NK-92 (cell line): Measurements from ENCODE around the gene PALLD.
"Not testable (repeated sequence)": the region's sequence is repeated elsewhere in the genome, so short reads cannot be mapped to it uniquely, and the experiment has no call there.

Experiments used
- DNase-seq: peaks from one replicate; lab custom pipeline; 2025; ENCODE audit not compliant: unreplicated experiment; lab: John Stamatoyannopoulos, UW

The PALLD gene

DNA sequence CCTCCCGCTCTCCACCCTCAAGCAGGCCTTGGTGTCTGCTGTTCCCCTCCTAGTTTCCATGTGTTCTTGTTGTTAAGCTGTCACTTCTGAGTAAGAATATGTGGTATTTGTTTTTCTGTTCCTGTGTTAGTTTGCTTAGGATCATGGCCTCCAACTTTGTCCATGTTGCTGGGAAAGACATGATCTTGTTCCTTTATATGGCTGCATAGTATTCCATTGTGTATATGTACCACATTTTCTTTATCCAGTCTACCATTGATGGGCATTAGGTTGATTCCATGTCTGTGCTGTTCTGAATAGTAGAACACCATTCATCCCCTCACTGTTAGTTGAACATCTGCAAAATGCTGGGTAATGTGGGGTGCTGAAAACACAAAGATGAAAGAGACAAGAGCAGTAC, 222.9 kb downstream of the PALLD start:
- DNase-seq = no peak

DNA sequence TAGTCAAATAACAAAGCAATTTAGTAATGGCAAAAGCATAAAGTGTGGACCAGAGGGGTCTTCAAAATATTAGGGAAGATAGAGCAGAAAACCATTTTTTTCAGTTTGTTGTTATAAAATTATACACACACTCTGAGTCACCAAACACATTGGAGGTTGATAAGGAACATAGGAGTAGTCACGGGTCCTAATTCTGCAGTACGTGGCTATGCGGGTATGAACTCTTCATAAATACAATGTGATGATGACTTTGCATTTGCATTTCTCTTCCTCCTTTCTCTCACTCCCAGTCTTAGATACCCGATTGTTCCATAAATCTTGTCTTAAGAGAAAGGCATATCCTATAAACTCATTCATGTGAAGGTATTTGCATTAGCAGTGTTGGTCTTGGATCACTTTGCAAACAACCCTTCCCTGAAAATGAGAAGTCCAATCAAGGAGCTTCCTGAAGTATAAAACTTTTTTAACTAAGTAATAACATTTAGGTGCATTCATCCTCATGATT, 223.6 kb downstream of the PALLD start:
- DNase-seq = no peak

DNA sequence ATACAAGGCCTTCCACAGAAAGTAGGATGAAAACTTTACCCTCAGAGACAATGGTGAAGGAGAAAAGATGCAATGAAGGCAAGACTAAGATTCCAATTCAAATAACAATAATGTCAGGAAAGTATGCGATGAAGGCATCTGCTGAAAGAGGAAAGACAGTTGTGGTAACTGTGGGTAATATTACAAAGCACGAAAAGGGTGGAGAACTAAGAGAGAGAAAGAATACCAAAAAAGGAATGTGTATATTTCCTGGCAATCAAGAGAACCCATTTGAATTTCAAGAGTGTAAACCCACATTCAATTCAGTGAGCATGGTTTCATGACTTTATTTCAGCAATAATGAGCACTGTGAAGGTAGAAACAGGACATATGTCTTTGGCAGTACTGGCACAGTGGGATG, 225.5 kb downstream of the PALLD start:
- no peak for DNase-seq

DNA sequence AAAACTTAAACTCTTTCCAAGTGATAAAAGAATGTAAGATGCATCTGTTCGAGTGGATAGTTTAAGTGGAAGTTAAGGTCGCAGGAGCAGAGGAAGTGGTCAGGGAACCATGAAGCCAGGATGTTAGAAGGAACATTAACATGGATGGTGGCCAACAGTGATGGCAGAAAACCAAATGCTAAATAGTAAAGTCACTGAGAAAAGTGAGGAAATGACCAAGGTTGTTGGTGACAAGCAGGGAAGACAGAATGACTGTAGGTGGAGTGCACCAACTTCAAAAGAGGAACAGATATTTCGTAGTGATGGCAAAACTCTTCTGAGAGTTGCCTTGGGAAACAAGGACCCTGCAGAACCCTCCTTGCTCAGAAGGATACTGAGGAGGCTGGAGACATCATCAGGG, 226.2 kb downstream of the PALLD start:
- DNase-seq = no peak

DNA sequence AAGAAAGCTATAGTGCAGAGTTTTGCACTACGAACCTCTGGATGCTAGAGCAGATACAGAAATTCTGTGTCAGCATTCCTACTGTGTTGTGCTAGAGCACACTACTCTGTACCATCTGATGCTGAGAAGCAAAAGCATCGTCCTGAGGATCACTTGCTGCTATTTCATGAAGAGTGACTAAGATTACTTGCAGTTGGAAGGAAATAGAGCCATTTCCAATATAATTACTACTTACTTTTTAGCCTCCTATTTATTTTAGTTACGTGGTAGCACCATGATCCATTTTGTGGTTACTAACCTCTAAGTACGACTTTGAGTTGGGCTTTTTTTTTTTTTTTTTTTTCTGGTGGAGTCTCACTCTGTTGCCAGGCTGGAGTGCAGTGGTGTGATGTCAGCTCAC, 226.7 kb downstream of the PALLD start:
- DNase-seq = no peak

DNA sequence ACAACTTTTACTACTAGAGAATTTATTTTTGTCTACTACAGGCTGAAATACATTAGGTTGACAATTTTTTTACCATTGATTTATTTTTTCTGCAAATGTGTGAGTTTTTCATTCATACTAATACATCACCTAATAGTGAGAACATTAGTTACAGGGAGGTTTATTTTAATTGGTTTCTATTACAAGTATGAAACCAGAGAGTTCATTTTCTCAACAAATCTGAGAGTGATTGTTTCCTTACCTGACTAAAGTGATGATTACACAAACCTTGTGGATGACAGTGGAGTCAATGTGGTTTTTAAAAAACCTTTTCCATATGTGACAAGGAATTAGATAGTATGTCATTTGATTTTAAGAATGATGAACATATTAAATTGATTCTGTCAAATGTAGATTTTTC, 227.4 kb downstream of the PALLD start:
- DNase-seq = no peak

DNA sequence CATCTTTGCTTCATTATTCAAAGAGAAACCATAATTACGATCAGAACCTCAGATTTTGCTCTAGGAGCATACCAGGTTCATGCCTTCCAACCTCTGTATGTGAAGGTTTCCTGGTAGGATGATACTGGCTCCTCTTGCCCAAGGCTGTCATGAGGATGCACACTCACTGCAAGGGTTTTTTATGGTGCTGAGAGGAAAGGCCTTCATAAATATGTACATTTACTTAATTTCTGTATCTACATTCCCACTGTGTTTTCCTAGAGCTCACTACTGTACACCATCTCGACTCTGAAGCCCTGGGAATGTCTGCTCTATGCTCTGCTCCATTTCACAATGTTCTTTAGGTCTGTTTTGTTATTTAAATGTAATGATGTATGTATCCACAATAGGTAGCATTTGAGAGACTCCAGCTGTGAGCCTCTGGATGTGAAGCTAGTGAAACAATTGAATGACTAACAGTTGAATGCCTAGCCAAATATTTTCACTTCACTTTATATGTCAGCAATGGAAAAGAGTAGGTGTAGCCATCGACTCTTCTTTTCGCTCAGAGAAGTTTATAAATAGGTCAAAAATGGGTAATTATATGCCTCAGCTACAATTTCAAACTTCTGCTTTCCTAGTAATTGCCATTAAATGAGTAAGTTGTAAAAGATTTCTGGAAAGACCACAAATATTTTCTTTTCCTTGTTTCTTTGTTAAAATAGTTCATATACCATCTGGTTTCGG, 228.0 kb downstream of the PALLD start:
- DNase-seq = no peak

DNA sequence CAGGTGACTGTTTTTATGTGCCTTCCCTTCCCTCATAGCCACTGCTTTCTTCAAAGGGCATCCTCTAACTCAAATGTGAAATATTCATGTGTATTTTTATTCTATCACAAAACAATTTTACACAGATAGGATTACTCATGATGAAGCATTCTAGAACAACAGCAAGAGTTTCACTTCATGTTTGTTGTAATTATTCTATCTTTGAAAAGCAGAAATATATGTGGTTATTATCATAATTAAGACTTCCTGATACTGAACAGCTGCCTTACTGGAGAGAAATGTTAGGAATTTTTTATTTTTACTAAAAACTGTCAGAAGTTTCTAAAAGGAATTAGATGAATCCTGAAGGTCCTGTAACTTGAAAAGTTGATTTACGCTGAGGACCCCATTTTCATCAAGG, 229.1 kb downstream of the PALLD start:
- DNase-seq = no peak

DNA sequence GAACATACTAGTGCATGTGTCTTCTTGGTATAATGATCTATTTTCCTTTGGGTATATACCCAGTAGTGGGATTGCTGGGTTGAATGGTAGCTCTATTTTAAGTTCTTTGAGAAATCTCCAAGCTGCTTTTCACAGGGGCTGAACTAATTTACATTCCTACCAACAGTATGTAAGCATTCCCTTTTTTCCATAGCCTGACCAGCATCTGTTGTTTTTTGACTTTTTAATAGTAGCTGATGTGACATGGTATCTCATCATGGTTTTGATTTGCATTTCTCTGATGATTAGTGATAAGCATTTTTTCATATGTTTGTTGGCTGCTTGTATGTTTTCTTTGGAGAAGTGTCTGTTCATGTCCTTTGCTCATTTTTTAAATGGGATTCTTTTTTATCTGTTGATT, 230.3 kb downstream of the PALLD start:
- DNase-seq = not testable (repeated sequence)

DNA sequence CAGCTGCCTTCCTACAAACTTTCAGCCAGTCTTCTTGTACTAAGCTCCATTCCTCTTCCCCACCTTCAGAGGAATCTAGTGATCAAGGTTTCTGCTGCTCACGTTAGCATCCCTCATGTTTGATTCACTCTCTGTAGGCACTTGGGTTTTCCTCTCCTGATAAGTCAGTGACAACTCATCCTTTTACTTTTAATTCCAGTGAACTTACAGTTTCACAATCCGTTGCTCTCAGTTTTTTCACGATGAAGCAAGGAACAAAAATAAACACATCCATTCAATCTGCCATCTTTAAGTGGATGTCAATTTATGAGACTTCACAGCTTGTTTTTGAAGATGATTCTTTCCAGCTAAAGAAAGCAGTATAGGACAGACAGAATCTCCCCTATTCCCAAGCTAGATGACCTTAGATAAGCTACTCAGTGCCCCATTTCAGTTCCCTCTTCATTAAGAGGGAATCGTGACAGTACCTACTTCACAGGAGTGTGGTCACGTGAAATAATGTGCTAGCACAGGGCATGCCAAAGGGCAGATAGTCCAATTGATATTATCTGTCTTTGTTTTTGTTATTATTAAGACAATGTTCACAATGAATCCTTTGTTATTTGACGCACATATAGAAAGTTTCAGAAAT, 234.3 kb downstream of the PALLD start:
- no peak for DNase-seq

DNA sequence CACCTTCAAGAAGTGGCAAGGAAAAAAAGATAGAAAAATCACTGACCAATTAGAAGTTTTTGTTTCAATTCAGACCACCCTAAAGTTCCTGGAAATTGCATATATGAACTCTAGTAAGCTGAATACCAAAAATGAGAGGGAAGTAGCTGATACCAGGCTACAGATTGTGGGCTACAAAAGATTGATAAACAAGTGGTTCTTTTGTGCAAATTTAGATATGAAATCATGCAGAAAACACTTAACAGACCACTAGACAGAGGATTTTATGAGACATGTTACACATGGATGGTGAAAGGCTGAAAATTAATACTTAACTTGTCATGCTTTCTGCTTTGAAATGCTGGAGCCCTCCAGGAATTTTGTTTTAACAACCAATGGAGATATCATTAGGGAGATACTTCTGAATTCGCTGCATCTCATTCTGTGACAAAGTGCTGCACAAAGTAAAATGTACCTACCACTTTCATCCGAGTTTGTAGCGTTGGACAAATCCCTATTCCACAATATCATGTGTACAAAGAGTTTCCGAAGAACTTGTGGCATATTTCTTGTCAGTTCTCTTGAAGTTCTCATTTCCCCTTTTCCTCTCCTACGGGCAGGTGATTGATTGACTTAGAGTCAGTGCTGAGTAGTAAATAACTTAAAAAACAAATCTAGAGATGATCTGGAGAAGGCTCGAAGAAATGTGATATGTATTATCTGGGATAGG, 235.0 kb downstream of the PALLD start:
- DNase-seq = no peak

DNA sequence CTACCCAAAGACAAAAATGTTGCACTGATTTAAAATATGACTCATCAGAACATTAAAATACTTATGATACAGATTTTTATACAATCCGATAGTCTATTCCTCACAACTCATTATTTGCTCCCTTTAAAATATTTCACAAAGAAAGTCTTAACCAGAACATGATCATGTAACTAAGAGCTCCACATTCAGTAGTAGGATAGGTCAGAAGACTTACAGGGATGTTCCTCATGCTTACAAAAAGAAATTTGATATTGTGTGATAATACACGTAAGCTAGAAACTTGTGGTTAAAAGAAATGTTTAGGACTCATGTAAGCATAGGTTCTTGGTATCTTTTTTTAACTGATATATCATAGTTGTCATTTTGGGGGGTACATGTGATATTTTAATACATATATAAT, 235.9 kb downstream of the PALLD start:
- DNase-seq = no peak

DNA sequence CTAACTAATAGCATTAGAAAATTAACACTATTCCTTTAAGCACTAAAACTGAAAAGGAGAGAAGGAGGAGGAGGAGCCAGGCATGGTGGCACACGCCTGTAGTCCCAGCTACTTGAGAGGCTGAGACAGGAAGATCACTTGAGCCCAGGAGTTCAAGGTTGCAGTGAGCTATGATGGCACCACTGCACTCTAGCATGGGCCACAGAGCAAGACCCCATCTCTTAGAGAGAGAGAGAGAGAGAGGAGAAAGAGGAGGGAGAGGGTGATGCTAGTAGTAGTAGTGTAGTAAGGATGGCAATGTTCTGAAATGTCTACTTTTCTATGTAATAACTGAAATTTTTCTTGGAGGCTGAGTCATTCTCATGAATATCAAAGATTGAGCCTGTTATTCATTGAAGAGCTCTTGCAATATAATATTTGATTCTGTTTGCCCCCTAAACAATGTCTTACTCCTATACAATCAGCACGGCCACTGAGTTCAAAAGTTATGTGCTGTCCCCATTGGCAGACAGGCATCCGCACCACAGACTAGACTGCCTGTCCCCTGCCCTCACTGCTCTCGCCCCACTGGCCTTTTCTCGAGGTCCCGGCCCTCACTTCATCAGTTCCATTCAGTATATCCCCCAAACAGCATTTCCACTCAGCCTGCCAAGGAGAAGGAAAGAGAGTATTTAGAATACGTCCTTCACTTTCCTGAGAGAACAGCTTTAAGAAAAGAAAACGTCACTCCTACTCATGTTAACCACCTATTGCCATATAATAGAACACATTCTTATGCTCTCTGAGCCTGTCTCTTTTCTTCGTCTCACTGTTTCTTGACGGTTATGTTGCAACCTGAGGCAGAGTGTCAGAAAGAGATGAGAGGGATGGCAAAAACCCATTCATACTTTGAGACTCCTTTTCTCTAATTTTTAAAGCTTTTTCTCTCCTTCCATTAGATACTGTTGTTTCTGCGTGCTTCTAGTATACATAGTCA, 238.1 kb downstream of the PALLD start:
- DNase-seq = no peak

DNA sequence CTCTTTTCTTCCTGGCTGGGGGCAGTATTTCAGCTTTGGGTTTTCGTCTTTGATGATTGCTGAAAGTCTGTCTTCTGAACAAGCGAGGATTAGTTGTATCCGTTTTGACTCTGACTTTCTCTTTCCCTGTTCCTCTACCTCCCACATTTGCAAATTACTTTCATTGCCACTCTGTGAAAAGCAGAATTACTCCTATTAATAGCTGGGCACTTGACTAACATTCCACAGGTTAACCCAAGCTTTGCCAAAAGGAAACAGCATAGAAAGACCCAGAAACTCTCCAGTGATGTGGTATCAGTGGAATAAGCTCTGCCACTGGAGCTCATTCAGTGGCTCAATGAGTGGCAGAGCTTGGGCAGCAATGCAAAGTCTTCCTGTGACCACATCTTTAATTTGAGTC, 238.9 kb downstream of the PALLD start:
- DNase-seq = no peak

DNA sequence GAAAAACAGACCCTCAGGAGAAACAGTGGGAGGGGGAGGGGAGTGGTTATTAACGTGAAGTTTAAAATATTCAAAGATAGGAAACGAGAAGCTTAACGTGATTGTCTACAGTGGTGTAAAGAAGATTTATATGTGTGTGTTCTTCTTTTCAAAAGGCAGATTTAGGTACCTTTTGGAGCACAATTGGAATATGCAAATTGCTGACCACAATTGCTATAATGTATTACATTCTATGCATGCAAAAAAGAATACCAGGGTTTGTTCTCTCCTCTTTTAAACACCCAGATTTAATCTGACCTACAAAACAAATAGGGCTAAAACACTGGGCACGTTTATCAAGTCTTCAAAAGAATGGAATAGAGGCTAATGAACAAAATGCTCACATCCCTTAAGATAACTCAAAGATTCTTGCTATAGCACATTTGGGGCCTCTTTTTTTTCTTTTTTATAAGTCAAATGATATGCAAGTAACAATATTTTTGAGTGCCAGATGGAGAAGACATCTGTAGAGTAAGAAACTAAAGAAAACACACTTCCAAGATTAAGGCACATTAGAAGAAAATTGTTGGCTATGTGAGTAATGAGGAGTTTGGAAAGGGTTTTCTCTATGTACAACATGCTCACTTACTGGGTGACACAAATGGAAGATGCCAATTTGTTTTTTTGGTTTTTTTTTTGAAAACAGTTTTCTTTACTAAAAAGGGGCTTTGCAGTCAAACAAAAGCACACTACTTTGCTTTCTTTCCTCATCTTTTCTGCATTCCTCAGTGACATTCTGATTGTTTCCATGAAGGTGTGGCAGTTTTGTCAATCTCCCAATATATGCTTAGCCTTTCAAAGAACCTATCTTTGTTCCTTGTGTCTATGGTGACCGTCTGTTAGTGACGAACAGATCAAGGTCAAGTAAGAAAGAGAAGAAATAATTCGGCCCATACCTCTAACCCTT, 240.3 kb downstream of the PALLD start:
- no peak for DNase-seq

DNA sequence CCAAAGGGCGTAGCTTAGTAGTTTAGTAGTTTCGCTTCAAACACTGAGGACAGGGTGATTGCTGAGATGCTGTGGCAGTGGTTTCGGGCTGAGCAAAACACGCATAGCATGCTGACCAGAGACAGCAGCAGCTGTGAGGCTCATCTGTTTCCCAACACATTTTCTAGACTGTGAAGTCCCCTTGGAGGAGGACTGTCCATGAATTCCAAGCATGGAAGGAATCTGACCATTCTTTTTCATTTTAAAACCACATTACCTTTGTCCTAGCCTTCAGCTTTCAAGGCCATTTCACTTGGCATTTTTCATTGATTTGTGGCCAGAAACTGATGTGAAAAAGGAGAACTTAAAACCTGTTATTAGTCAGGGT, 240.9 kb downstream of the PALLD start:
- no peak for DNase-seq

DNA sequence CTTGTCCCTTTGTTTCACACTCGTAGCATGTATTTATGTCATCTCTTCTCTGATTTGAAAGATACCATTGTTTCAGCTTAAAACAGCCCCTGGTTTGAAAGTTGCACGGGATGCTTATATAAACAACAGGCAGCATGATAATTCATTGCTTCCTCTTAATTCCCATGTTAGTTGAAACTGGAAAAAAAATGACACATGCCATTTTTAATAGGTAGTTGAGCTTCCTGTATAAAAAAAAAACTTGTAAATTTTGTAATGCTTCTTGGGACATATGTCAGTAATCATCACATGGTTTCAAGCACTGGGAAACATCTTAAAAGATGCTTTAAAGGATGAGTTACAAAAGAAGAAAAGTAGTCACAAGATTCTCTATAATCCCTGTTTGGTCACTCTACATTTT, 243.0 kb downstream of the PALLD start:
- DNase-seq = no peak

DNA sequence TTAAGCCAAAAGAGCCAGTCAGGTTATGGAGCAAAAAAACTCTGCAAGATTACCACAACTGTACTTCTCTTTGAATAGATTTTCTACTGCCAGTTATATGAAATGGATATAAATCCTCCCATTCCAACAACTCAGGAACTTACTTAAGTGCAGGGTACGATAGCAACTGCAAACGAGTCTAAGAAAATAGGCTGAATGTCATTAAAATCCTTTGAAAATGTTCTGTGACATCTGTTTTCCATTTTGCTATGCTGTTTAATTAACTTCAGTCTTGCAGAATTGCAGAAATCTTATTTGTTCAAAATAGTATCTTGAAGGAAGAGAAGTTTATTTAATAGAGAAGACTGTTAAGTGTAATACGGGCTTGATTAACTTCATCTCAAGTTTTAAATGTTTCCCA, 243.8 kb downstream of the PALLD start:
- no peak for DNase-seq

DNA sequence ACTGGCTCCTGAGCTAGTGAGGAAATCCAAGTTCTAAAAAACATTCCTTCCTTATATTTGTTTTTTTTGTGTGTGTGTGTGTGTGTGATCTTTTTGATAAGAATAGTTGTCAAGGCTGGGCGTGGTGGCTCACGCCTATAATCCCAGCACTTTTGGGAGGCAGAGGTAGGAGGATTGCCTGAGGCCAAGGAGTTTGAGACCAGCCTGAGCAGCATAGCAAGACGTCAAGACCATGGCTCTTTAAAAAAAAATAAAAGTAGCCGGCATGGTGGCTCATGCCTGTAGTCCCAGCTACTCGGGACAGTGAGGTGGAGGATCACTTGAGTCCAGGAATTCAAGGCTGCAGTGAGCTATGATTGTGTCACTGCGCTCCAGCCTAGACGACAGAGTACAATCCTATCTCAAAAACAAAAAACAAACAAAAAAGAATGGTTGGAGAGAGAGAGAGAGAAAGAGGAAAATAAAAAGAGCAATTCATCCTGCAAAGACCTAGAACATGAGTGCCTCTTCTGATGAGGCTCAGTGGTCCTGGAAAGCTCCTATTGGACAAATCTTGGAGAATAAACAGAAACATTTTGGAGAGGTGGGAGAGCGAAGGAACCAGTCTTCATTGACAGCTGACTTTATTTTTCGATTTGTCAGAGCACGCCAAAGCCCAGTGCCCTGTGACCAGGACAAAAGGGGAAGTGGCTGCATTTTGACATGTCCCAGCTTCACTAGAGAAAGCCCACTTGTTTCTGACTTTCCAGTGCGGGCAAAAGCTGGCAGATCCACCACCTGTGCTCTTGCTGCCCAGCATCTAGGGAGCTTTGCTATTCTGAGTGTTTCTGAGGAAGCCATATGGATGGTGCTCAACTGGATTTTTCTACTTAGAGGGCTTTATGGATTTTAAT, 244.7 kb downstream of the PALLD start:
- DNase-seq = no peak
